K562 (cell line): ENCODE data around the gene SCTR. TPM values are rescaled to one million over a fixed set of nuclear protein-coding genes. Genes with fewer than 3 reads are reported as not detected.

ENCODE experiments used
- BHLHE40 ChIP-seq: IDR thresholded peaks from 2 replicates; pipeline ENCODE4 v1.6.1; 2011; ENCODE audit warnings: low read length, improper control_type of control experiment
- CXXC5 ChIP-seq: fragments of 250-450 bp; sonication (Bioruptor Pico); IDR thresholded peaks from 2 replicates; pipeline ENCODE4 v1.8.0; 2022; ENCODE audit warnings: inconsistent platforms, mild to moderate bottlenecking, moderate library complexity
- FOXJ2 ChIP-seq: fragments of 200-800 bp; sonication (Bioruptor generic); IDR thresholded peaks from 2 replicates; pipeline ENCODE4 v1.6.1; 2016; ENCODE audit warnings: missing genetic modification characterization, missing compliant biosample characterization
- KDM5B ChIP-seq: fragments of 200-600 bp; sonication (generic); IDR thresholded peaks from 2 replicates; pipeline ENCODE4 v1.6.1; 2012; ENCODE audit warnings: low read depth, mild to moderate bottlenecking, moderate library complexity, low read length, control low read depth, inconsistent platforms; ENCODE audit not compliant: insufficient replicate concordance
- KLF1 ChIP-seq: fragments of 450-650 bp; IDR thresholded peaks from 2 replicates; pipeline ENCODE4 v1.6.1; 2016; ENCODE audit warnings: missing genetic modification characterization, missing compliant biosample characterization
- LCOR ChIP-seq: sonication (generic); formaldehyde crosslinking; IDR thresholded peaks from 2 replicates; pipeline ENCODE4 v1.8.0; 2022; ENCODE audit warnings: mild to moderate bottlenecking, missing genetic modification reagents
- MAZ ChIP-seq, 2 experiments: fragments of 450-650 bp in 1 of 2; sonication (generic) in 1 of 2; formaldehyde crosslinking; IDR thresholded peaks in 1 of 2; conservative IDR thresholded peaks in 1 of 2; 2 replicates each; pipeline versions ENCODE4 v1.4.0 to v1.5.0; 2020; ENCODE audit warnings: mild to moderate bottlenecking in 1 of 2, missing genetic modification reagents in 1 of 2
- NFATC3 ChIP-seq: fragments of 450-650 bp; IDR thresholded peaks from 2 replicates; pipeline ENCODE4 v1.6.1; 2017; ENCODE audit warnings: mild to moderate bottlenecking
- POLR2G ChIP-seq: fragments of 200-400 bp; formaldehyde crosslinking; IDR thresholded peaks from 2 replicates; pipeline ENCODE4 v1.6.1; 2017; ENCODE audit warnings: low read depth, mild to moderate bottlenecking, antibody characterized with exemption, low read length, moderate library complexity
- RBFOX2 ChIP-seq: fragments of 200-400 bp; formaldehyde crosslinking; IDR thresholded peaks from 2 replicates; pipeline ENCODE4 v1.6.1; 2017; ENCODE audit warnings: low read depth, mild to moderate bottlenecking, low read length, moderate library complexity
- RBM25 ChIP-seq: fragments of 200-400 bp; formaldehyde crosslinking; IDR thresholded peaks from 2 replicates; pipeline ENCODE4 v1.6.1; 2018; ENCODE audit warnings: low read length, low read depth, moderate library complexity; ENCODE audit not compliant: severe bottlenecking
- SMARCE1 ChIP-seq: fragments of 450-650 bp; IDR thresholded peaks from 2 replicates; pipeline ENCODE4 v1.7.1; 2016; ENCODE audit warnings: mild to moderate bottlenecking
- SP1 ChIP-seq: sonication (generic); formaldehyde crosslinking; IDR thresholded peaks from 2 replicates; pipeline ENCODE4 v1.8.1; 2022; ENCODE audit warnings: mild to moderate bottlenecking, missing genetic modification reagents
- XRCC3 ChIP-seq: fragments of 450-650 bp; IDR thresholded peaks from 2 replicates; pipeline ENCODE4 v1.6.1; 2017; ENCODE audit warnings: mild to moderate bottlenecking, moderate library complexity
- ZNF184 ChIP-seq: sonication (generic); formaldehyde crosslinking; IDR thresholded peaks from 2 replicates; pipeline ENCODE4 v1.5.0; 2020; ENCODE audit warnings: missing genetic modification reagents
- ZNF695 ChIP-seq: fragments of 450-650 bp; formaldehyde crosslinking; IDR thresholded peaks from 2 replicates; pipeline ENCODE4 v1.4.0; 2020; ENCODE audit warnings: mild to moderate bottlenecking, moderate library complexity
- ZNF77 ChIP-seq: fragments of 250-450 bp; sonication (Bioruptor Pico); IDR thresholded peaks from 2 replicates; pipeline ENCODE4 v1.5.0; 2020
- polyA plus RNA-seq, 8 experiments: library from polyadenylated mRNA; depleted of rRNA in 4 of 8; stranded (reverse) in 5 of 8; unstranded in 3 of 8; fragments of >200 nt; fragmentation: Nextera tagmentation in 2 of 8; fragmentation: Illumina TruSeq in 1 of 8; extraction: Ambion mirVana in 2 of 8; extraction: Trizol in 1 of 8; gene quantifications; 2 replicates each; pipeline versions ENCODE4 v1.2.1 to v1.2.3, GENCODE V29; 2011 to 2014; ENCODE audit warnings: inconsistent platforms in 1 of 8, missing spikeins in 1 of 8
- total RNA-seq, 7 experiments: library from RNA; depleted of rRNA in 6 of 7; stranded (reverse); fragments of >200 nt in 6 of 7; fragmentation: Illumina TruSeq in 2 of 7; extraction: Trizol in 2 of 7; gene quantifications; 2 replicates each; pipeline versions ENCODE4 v1.2.1 to v1.2.3, GENCODE V29; 2011 to 2021; ENCODE audit warnings: low replicate concordance in 1 of 7
- TF ChIP-seq, protein P1 (sequence below): sonication (generic); formaldehyde crosslinking; IDR thresholded peaks from 2 replicates; pipeline ENCODE4 v1.8.0; 2022; ENCODE audit warnings: mild to moderate bottlenecking, missing genetic modification reagents
- TF ChIP-seq, protein P2 (sequence below): sonication (generic); formaldehyde crosslinking; IDR thresholded peaks from 2 replicates; pipeline ENCODE4 v1.8.0; 2022; ENCODE audit warnings: mild to moderate bottlenecking, low read depth, missing genetic modification reagents
- TF ChIP-seq, protein P3 (sequence below): sonication (generic); formaldehyde crosslinking; IDR thresholded peaks from 2 replicates; pipeline ENCODE4 v1.8.1; 2023; ENCODE audit warnings: mild to moderate bottlenecking, missing genetic modification reagents, moderate library complexity

The SCTR gene
- total and polyA plus RNA-seq, 9 of the 15 experiments (the other 6 are each of a cell fraction or from before 2014, with no cell fraction given), result not detected

DNA sequence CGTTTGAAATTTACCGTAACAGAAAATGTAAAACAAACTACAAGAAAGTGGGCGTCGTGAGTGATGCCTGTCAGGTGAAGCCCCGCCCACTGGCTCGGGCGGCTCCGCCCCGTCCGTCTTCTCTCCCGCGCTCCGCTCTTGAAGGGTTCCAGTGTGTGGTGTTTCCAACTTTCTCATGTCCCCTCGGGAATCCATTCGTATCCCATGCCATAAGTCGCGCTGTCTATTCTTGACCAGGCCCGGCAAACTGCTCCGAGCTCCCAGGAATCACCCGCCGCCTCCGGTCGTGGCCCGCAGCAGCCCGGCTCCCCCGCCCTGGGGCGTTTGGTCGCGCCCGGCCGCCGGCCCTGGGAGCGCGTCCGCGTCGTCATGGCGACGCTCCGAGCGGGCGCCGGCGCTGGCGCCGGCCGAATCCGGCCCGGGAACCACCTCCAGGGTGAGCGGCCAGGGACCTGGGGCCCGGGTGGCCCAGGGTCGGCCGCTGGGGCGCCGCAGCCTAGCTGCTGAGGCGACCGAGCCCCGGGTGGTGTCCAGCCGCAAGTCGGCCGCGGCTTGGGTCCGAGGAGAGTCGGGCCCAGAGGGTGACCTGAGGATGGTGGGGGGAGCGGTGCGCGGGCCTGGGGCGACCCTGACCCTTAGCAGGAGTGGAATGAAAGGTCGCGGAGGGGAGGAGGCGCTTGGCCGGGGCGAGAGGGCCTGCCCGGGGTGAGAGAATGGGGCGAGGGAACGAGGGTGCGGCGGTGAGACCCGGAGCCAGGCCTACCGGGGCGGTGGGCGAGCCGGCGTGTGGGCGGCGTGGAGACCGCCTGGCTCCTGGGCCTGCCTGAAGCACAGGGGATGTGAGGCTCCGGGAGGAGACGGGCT is 20.0 kb upstream of the SCTR start, which contains the start of gene CFAP221 (continued):
- TF ChIP-seq, protein P1, sequence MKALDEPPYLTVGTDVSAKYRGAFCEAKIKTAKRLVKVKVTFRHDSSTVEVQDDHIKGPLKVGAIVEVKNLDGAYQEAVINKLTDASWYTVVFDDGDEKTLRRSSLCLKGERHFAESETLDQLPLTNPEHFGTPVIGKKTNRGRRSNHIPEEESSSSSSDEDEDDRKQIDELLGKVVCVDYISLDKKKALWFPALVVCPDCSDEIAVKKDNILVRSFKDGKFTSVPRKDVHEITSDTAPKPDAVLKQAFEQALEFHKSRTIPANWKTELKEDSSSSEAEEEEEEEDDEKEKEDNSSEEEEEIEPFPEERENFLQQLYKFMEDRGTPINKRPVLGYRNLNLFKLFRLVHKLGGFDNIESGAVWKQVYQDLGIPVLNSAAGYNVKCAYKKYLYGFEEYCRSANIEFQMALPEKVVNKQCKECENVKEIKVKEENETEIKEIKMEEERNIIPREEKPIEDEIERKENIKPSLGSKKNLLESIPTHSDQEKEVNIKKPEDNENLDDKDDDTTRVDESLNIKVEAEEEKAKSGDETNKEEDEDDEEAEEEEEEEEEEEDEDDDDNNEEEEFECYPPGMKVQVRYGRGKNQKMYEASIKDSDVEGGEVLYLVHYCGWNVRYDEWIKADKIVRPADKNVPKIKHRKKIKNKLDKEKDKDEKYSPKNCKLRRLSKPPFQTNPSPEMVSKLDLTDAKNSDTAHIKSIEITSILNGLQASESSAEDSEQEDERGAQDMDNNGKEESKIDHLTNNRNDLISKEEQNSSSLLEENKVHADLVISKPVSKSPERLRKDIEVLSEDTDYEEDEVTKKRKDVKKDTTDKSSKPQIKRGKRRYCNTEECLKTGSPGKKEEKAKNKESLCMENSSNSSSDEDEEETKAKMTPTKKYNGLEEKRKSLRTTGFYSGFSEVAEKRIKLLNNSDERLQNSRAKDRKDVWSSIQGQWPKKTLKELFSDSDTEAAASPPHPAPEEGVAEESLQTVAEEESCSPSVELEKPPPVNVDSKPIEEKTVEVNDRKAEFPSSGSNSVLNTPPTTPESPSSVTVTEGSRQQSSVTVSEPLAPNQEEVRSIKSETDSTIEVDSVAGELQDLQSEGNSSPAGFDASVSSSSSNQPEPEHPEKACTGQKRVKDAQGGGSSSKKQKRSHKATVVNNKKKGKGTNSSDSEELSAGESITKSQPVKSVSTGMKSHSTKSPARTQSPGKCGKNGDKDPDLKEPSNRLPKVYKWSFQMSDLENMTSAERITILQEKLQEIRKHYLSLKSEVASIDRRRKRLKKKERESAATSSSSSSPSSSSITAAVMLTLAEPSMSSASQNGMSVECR (CRISPR knock-in tag), result 0 out of 2 replicates have a peak, but pooled peaks have one; percentile 62
- TF ChIP-seq ZNF184 (CRISPR knock-in tag) (no peak), RBFOX2 (peak; percentile 59), SMARCE1 (no peak), SP1 (CRISPR knock-in tag) (peak; percentile 82), POLR2G (peak; percentile 72), MAZ (CRISPR knock-in tag; conservative IDR thresholded peaks at IDR 0.05 in 1 of 2, IDR thresholded peaks at IDR 0.05 in 1 of 2) (peak; percentile 31 to 69; a peak in 2 of 4 replicates), ZNF77 (no peak), LCOR (CRISPR knock-in tag) (0 out of 2 replicates have a peak, but pooled peaks have one; percentile 24), ZNF695 (CRISPR knock-in tag) (no peak), NFATC3 (no peak), FOXJ2 (0 out of 2 replicates have a peak, but pooled peaks have one; percentile 53), CXXC5 (CRISPR knock-in tag) (peak; percentile 90), KLF1 (0 out of 2 replicates have a peak, but pooled peaks have one; percentile 46), RBM25 (peak; percentile 62), KDM5B (peak; percentile 33), BHLHE40 (peak; percentile 90), XRCC3 (no peak)
- TF ChIP-seq, protein P2, sequence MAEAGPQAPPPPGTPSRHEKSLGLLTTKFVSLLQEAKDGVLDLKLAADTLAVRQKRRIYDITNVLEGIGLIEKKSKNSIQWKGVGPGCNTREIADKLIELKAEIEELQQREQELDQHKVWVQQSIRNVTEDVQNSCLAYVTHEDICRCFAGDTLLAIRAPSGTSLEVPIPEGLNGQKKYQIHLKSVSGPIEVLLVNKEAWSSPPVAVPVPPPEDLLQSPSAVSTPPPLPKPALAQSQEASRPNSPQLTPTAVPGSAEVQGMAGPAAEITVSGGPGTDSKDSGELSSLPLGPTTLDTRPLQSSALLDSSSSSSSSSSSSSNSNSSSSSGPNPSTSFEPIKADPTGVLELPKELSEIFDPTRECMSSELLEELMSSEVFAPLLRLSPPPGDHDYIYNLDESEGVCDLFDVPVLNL (CRISPR knock-in tag), result 0 out of 2 replicates have a peak, but pooled peaks have one; percentile 38
- TF ChIP-seq, protein P3, sequence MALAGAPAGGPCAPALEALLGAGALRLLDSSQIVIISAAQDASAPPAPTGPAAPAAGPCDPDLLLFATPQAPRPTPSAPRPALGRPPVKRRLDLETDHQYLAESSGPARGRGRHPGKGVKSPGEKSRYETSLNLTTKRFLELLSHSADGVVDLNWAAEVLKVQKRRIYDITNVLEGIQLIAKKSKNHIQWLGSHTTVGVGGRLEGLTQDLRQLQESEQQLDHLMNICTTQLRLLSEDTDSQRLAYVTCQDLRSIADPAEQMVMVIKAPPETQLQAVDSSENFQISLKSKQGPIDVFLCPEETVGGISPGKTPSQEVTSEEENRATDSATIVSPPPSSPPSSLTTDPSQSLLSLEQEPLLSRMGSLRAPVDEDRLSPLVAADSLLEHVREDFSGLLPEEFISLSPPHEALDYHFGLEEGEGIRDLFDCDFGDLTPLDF (CRISPR knock-in tag), result peak; percentile 77; the same call in 1 of the 2 replicates
